ENCODE data around the gene KDM1B. TPM values are rescaled to one million over a fixed set of nuclear protein-coding genes. Genes with fewer than 3 reads are reported as not detected.
A peak's percentile ranks its signal among the peaks of the same experiment; 100 is the strongest.

KDM1B gene
- total and polyA plus RNA-seq, 9 of the 15 experiments (the other 6 are each of a cell fraction or from before 2014, with no cell fraction given), result 1.4 to 58.9 (median 36.3) TPM

DNA sequence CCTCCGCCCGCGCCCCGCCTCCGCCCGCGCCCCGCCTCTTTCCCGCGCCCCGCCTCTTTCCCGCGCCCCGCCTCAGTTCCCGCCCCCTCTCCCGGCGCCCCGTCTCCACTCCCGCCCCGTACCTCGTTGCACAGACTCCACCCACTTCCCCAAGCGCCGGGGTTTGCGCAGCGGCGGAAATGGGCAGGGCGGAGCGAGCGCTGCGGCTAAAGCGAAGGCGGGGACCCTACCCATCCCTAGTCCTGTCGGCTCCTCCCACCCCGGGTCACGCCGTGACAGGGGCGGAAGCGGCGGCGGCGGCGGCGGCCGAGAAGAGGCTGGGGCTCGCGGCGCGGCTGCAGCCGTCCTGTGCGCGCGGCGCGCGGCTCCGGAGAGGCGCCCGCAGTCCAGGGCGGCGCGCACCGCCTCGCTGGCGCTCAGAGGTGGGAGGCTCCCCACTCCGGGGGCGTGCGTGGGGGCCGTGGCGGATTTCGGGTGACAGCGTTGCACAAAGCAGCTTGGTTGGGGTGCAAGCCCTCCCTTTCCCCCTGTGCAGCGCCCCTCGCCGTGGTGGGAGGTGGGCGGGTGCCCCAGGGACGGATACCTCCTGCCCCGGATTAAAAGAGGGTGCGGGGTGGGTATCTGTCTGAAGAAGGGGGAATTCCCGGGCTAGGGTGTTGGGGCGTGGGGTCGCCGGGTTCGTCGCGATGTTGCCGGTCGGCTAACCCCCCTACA, at the start of gene KDM1B (continued):
- TF ChIP-seq ZBTB26 (CRISPR knock-in tag; IDR thresholded peaks at IDR 0.05) (no peak), JUN (IDR thresholded peaks at IDR 0.05; ENCODE audit: borderline replicate concordance, low read depth, low read length) (no peak), JUN (CRISPR knock-in tag; IDR thresholded peaks at IDR 0.05; ENCODE audit: borderline replicate concordance) (0 out of 2 replicates have a peak, but pooled peaks have one; percentile 77), FOSL1 (tag; conservative IDR thresholded peaks at IDR 0.05) (no peak), FOXP4 (CRISPR knock-in tag; IDR thresholded peaks at IDR 0.05; ENCODE audit: borderline replicate concordance) (no peak), KAT7 (CRISPR knock-in tag; IDR thresholded peaks at IDR 0.05; ENCODE audit: borderline replicate concordance) (no peak), ZBTB11 (CRISPR knock-in tag; IDR thresholded peaks at IDR 0.05) (0 out of 6 replicates have a peak, but pooled peaks of 1 of the 3 experiments have one; percentile 42), SRF (CRISPR knock-in tag; IDR thresholded peaks at IDR 0.05) (peak in 1 of 2 experiments; percentile 88; a peak in 2 of 4 replicates), FIP1L1 (IDR thresholded peaks at IDR 0.05; ENCODE audit: low read depth, low read length, poor library complexity, severe bottlenecking) (no peak), MXD1 (CRISPR knock-in tag; IDR thresholded peaks at IDR 0.05; ENCODE audit: borderline replicate concordance, poor library complexity, severe bottlenecking) (no peak)
- TF ChIP-seq, protein P1, sequence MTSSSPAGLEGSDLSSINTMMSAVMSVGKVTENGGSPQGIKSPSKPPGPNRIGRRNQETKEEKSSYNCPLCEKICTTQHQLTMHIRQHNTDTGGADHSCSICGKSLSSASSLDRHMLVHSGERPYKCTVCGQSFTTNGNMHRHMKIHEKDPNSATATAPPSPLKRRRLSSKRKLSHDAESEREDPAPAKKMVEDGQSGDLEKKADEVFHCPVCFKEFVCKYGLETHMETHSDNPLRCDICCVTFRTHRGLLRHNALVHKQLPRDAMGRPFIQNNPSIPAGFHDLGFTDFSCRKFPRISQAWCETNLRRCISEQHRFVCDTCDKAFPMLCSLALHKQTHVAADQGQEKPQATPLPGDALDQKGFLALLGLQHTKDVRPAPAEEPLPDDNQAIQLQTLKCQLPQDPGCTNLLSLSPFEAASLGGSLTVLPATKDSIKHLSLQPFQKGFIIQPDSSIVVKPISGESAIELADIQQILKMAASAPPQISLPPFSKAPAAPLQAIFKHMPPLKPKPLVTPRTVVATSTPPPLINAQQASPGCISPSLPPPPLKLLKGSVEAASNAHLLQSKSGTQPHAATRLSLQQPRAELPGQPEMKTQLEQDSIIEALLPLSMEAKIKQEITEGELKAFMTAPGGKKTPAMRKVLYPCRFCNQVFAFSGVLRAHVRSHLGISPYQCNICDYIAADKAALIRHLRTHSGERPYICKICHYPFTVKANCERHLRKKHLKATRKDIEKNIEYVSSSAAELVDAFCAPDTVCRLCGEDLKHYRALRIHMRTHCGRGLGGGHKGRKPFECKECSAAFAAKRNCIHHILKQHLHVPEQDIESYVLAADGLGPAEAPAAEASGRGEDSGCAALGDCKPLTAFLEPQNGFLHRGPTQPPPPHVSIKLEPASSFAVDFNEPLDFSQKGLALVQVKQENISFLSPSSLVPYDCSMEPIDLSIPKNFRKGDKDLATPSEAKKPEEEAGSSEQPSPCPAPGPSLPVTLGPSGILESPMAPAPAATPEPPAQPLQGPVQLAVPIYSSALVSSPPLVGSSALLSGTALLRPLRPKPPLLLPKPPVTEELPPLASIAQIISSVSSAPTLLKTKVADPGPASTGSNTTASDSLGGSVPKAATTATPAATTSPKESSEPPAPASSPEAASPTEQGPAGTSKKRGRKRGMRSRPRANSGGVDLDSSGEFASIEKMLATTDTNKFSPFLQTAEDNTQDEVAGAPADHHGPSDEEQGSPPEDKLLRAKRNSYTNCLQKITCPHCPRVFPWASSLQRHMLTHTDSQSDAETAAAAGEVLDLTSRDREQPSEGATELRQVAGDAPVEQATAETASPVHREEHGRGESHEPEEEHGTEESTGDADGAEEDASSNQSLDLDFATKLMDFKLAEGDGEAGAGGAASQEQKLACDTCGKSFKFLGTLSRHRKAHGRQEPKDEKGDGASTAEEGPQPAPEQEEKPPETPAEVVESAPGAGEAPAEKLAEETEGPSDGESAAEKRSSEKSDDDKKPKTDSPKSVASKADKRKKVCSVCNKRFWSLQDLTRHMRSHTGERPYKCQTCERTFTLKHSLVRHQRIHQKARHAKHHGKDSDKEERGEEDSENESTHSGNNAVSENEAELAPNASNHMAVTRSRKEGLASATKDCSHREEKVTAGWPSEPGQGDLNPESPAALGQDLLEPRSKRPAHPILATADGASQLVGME (CRISPR knock-in tag; IDR thresholded peaks at IDR 0.05), result 0 out of 2 replicates have a peak, but pooled peaks have one; percentile 66

Data from K562 (cell line).